Measurements from ENCODE around the gene DPCD. TPM values are rescaled to one million over a fixed set of nuclear protein-coding genes. Genes with fewer than 3 reads are reported as not detected.

The DPCD gene
- total and polyA plus RNA-seq, 3 donors from 2014 or later: 70.9 to 267 (median 87.6) TPM

DNA sequence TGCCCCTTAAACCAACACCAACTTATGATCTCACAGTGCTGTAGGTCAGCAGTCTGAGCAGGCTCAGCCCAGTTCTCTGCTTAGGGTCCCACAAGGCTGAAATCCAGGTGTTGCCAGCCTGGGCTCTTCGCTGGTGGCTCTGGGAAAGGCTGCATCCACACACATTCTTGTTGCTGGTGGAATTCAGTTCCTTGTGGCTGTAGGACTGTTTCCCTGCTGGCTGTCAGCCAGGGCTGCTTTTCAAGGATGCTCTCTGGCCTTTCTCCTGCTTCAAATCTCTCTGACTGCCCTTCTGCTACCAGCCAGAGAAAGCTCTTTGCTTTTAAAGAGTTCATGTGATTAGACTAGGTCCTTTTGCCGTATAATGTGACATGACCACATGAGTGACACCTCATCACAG lies 15.3 kb upstream of the DPCD start:
- WGBS, 2 donors: 94 to 100% methylated on average over 2 of the region's 2 CpGs
- intact Hi-C loops (cut with DNase I; ENCODE audit: low total_unique reads): no loop called here
- Histone ChIP-seq H3K36me3 (ENCODE audit: low read depth, missing control alignments) (no peaks in the 10 kb centered on the region), H3K9me3 (no peaks in the 10 kb centered on the region), H3K27me3 (no peaks in the 10 kb centered on the region), H3K4me1 (peaks cover 18% of the 10 kb centered on the region), H3K27ac (no peak overlapping the region), H3K4me3 (no peak overlapping the region)
- no peak for DNase-seq
- no peak for TF ChIP-seq POLR2A (IDR thresholded peaks at IDR 0.05)
- TF ChIP-seq, protein P1, sequence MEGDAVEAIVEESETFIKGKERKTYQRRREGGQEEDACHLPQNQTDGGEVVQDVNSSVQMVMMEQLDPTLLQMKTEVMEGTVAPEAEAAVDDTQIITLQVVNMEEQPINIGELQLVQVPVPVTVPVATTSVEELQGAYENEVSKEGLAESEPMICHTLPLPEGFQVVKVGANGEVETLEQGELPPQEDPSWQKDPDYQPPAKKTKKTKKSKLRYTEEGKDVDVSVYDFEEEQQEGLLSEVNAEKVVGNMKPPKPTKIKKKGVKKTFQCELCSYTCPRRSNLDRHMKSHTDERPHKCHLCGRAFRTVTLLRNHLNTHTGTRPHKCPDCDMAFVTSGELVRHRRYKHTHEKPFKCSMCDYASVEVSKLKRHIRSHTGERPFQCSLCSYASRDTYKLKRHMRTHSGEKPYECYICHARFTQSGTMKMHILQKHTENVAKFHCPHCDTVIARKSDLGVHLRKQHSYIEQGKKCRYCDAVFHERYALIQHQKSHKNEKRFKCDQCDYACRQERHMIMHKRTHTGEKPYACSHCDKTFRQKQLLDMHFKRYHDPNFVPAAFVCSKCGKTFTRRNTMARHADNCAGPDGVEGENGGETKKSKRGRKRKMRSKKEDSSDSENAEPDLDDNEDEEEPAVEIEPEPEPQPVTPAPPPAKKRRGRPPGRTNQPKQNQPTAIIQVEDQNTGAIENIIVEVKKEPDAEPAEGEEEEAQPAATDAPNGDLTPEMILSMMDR (IDR thresholded peaks at IDR 0.05): no peak

DNA sequence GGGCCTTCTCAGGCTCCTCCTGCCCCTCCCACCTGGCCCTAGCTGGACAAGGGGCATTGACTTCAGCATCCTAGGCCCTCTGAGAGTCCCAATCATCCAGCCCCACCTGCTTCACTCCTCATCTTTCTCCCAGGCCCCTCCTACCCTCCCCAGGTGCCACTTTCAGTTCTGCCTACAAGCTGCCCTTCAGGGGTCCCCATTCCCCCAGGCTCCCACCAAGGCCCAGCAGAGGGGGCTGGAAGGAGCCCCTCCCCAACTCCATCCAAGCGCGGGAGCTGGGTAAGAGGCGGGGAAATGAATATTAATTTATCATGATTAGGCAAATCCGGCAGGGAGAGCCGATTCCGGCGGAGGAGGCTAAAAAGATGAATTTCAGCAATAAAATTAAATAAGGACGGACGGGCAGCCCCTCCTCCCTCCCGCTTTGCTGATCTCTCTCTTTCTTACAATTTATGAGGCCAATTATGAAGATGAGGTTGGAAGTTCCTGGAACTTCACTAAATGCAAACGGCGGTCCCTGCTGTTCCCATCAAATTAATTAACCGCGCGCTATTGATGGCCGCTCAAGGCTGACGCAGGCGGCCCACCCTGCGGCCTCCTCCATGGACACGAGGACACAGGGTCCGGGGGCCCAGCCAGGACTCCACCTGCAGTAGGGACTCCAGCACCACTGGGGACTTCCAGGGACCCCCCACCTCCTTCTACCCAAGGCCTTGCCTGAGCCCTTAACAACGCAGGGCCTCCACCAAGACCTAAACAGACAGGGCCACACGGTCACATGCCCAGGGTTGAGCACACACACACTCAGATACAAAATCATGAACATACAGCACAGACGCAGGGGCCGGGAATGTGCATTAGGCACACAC lies 14.0 kb upstream of the DPCD start:
- Histone ChIP-seq H3K36me3 (ENCODE audit: low read depth, missing control alignments) (no peaks in the 10 kb centered on the region), H3K9me3 (no peaks in the 10 kb centered on the region), H3K27ac (no peak overlapping the region), H3K4me1 (peaks cover 18% of the 10 kb centered on the region), H3K4me3 (no peak overlapping the region), H3K27me3 (no peaks in the 10 kb centered on the region)
- DNase-seq: no peak
- WGBS, 2 donors: 63 to 78% methylated on average over 18 to 25 of the region's 25 CpGs
- intact Hi-C loops (cut with DNase I; ENCODE audit: low total_unique reads): no loop called here
- TF ChIP-seq, protein P1 (IDR thresholded peaks at IDR 0.05): no peak
- TF ChIP-seq POLR2A (IDR thresholded peaks at IDR 0.05): no peak

DNA sequence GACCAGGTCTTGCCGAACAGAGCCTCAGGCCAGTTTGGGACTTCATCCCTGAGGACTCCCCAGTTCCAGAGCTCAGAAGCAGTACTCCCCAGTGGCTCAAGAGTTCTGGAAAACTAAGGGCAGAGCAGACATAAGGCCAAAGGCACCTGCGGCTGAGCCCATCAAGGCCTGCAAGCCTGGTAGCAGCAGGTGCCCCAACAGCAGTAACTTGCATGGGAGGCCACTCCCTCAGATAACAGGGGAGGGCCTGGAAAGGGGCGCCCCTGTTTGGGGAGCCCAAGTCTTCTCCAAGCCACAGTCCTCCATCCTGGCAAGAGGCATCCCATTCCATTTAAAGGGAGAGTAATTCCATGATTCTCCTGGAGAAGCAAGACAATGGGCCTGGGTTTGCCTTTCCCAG lies 13.0 kb upstream of the DPCD start:
- no peak overlapping the region for H3K27ac ChIP-seq
- H3K4me1 ChIP-seq: peaks cover 10% of the 10 kb centered on the region
- H3K27me3 ChIP-seq: no peaks in the 10 kb centered on the region
- no peak overlapping the region for H3K4me3 ChIP-seq
- DNase-seq: no peak
- intact Hi-C loops (cut with DNase I; ENCODE audit: low total_unique reads): no loop called here
- 80 to 90% methylated on average over 2 to 3 of the region's 3 CpGs for WGBS, 2 donors
- no peaks in the 10 kb centered on the region for H3K9me3 ChIP-seq
- TF ChIP-seq, protein P1 (IDR thresholded peaks at IDR 0.05): no peak
- no peak for TF ChIP-seq POLR2A (IDR thresholded peaks at IDR 0.05)
- no peaks in the 10 kb centered on the region for H3K36me3 ChIP-seq (ENCODE audit: low read depth, missing control alignments)

DNA sequence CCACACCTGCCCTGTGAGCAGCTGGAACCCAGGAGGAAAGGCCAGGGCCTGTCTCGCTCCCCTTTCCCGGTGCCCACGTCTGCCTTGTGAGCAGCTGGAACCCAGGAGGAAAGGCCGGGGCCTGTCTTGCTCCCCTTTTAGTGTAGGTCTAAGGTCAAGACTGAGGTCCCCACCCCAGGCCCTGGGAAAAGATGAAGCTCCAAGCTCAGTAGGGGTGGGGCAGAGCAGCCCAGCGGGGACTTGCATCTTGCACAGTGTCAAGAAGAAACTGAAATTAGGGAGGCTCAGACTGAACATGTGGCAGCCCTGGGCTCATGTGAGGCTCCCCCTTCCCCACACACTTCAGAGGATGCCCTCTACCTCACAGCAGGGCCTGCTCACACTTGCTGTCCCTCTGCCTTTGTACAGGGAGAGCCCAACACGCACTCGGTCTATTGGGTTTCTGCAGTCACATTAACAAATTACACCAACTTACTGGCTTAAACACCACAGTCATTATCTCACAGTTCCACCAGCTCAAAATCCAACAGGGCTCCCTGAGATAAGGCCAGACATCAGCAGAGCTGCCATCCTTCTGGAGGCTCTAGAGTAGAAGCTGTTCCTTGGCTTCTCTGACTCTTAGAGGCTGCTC lies 12.4 kb upstream of the DPCD start:
- Histone ChIP-seq H3K27me3 (no peaks in the 10 kb centered on the region), H3K9me3 (no peaks in the 10 kb centered on the region), H3K36me3 (ENCODE audit: low read depth, missing control alignments) (no peaks in the 10 kb centered on the region), H3K4me1 (peaks cover 5% of the 10 kb centered on the region), H3K4me3 (no peak overlapping the region), H3K27ac (no peak overlapping the region)
- intact Hi-C loops (cut with DNase I; ENCODE audit: low total_unique reads): no loop called here
- 93 to 94% methylated on average over 7 of the region's 7 CpGs for WGBS, 2 donors
- DNase-seq: no peak
- TF ChIP-seq, protein P1 (IDR thresholded peaks at IDR 0.05): no peak
- no peak for TF ChIP-seq POLR2A (IDR thresholded peaks at IDR 0.05)
